ENCODE data around the gene C19orf53.
"Not testable (repeated sequence)": the region's sequence is repeated elsewhere in the genome, so short reads cannot be mapped to it uniquely, and the experiment has no call there.

The C19orf53 gene

DNA sequence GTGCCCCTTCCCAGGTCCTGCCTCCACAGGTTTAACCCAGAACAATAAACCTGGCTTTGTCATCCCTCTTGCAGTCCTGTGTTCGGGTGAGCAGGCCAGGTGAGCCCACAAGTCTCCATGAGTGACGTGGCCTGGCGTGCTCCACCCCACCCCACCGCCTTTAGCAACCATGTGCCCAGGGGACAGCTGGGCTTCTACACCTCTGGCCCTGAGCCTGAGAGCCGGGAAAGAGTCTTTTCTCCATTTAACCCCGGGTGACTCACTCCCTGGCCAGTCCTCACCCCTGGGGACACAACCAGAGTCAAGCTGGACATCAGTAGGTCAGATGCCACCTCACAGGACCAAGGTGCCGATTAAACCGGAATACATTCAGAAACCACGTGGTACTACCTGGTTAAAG, 4.1 kb downstream of the C19orf53 start:
- Mint-ChIP-seq H3K36me3 (ENCODE audit: low read depth) (peaks cover 15% of the 10 kb centered on the region), H3K9me3 (no peaks in the 10 kb centered on the region), H3K4me1 (ENCODE audit: low read depth) (peaks cover 19% of the 10 kb centered on the region), H3K27me3 (ENCODE audit: low read depth) (no peaks in the 10 kb centered on the region), H3K27ac (no peak overlapping the region), H3K4me3 (no peak overlapping the region)

DNA sequence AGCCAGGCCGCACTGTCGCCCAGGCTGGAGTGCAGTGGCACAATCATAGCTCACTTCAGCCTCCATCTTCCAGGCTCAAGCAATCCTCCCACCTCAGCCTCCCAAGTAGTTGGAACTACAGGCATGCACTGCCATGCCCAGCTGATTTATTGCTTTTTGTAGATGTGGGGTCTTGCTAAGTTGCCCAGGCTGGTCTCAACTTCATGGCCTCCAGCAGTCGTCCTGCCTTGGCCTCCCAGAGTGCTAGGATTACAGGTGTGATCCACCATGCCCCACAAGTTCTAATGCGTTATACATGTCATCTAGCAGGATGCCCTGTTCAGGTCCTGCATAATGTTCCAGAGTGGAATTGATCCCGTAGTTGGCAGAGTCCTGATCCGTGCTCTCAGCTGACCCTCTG, 4.6 kb downstream of the C19orf53 start:
- no peaks in the 10 kb centered on the region for H3K27me3 Mint-ChIP-seq (ENCODE audit: low read depth)
- no peak overlapping the region for H3K4me3 Mint-ChIP-seq
- no peak overlapping the region for H3K27ac Mint-ChIP-seq
- peaks cover 19% of the 10 kb centered on the region for H3K4me1 Mint-ChIP-seq (ENCODE audit: low read depth)
- H3K9me3 Mint-ChIP-seq = no peaks in the 10 kb centered on the region
- H3K36me3 Mint-ChIP-seq (ENCODE audit: low read depth) = peaks cover 15% of the 10 kb centered on the region

DNA sequence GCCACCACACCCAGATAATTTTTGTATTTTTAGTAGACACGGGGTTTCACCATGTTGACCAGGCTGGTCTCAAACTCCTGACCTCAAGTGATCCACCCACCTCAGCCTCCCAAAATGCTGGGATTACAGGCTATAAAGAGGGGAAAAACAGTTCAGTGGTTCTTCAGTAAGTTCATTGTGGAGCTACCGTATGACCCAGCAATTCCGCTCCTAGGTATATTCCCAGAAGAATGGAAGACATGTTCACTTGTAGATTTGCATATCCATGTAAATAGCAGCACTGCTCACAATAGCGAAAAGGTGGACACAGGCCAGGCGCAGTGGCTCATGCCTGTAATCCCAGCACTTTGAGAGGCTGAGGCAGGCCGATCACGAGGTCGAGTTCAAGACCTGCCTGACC, 5.5 kb downstream of the C19orf53 start:
- H3K4me1 Mint-ChIP-seq (ENCODE audit: low read depth) = peaks cover 16% of the 10 kb centered on the region
- H3K27ac Mint-ChIP-seq; H3K27me3 Mint-ChIP-seq (ENCODE audit: low read depth); H3K4me3 Mint-ChIP-seq; H3K9me3 Mint-ChIP-seq: not testable (repeated sequence)
- H3K36me3 Mint-ChIP-seq (ENCODE audit: low read depth) = peaks cover 12% of the 10 kb centered on the region

DNA sequence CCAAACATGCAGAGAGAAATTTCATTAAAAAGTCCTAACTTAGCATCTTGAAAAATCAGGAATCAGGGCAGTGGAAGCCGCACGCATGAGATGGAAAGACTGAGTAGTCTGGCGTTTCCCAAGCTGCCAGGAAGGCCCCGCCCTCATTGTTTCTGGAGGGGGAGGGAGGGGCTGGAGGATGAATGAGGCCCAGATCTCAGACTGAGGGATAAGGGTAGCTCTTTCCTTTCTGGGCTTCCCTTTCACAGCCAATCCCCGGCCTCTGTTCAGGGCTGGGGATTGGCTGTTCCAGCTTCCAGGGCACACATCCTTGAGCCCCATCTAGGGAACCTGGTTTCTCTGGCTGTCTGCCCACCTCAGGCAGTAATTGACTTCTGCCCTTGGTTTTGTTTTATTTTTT, 7.3 kb downstream of the C19orf53 start:
- Mint-ChIP-seq H3K27me3 (ENCODE audit: low read depth) (no peaks in the 10 kb centered on the region), H3K4me1 (ENCODE audit: low read depth) (peaks cover 10% of the 10 kb centered on the region), H3K36me3 (ENCODE audit: low read depth) (peaks cover 4% of the 10 kb centered on the region), H3K27ac (no peak overlapping the region), H3K4me3 (no peak overlapping the region), H3K9me3 (no peaks in the 10 kb centered on the region)

DNA sequence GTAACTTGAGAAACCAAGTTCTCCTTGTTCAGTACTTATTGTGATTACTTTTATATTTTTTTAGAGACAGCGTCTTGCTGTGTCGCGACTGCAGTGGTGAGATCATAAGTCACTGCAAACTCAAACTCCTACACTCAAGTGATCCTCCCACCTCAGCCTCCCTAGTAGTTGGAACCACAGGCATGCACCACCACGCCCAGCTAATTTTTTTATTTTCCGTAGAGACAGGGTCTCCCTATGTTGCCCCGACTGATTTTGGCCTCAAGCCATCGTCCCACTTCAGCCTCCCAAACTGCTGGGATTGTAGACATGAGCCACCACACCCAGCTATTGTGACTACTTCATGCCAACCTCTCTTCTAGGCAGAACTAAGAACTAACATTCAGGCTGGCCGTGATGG, 8.3 kb downstream of the C19orf53 start:
- Mint-ChIP-seq H3K27me3 (ENCODE audit: low read depth) (no peaks in the 10 kb centered on the region), H3K9me3 (no peaks in the 10 kb centered on the region), H3K27ac (no peak overlapping the region), H3K4me3 (no peak overlapping the region), H3K36me3 (ENCODE audit: low read depth) (peaks cover 2% of the 10 kb centered on the region), H3K4me1 (ENCODE audit: low read depth) (peaks cover 8% of the 10 kb centered on the region)

DNA sequence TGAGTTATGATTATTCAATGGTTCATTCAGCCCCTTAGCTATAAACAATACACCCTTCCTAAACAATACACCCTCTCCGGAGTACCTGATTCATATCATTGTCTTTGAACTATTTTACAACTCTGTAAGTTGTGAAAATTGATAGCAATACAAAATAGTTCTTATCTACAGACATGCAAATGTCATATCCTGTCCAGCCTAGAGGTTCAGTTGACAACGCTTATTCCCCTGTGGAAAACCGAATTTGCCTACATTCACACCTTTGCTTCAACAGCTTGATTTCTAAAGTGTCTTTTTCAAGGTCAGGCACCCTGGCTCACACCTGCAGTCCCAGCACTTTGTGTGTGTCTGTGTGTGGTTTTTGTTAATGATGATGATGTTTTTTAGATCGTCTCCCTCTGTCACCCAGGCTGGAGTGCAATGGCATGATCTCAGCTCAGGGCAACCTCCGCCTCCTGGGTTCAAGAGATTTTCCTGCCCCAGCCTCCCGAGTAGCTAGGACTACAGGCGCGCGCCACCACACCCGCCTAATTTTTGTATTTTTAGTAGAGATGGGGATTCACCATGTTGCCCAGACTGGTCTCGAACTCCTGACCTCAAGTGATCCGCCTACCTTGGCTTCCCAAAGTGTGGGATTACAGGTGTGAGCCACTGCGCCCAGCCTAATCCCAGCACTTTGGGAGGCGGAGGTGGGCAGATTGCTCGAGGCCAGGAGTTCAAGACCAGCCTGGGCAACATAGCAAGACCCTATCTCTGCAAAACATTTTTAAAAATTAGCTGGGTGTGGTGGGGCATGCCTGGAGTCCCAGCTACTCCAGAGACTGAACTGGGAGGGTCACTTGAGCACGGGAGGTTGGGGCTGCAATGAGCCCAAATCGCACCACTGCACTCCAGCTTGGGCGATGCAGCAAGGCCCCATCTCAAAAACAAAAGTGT, 9.6 kb downstream of the C19orf53 start:
- Mint-ChIP-seq H3K4me1 (ENCODE audit: low read depth) (peaks cover 14% of the 10 kb centered on the region), H3K27ac (no peak overlapping the region), H3K4me3 (no peak overlapping the region), H3K36me3 (ENCODE audit: low read depth) (no peaks in the 10 kb centered on the region), H3K9me3 (no peaks in the 10 kb centered on the region), H3K27me3 (ENCODE audit: low read depth) (no peaks in the 10 kb centered on the region)

DNA sequence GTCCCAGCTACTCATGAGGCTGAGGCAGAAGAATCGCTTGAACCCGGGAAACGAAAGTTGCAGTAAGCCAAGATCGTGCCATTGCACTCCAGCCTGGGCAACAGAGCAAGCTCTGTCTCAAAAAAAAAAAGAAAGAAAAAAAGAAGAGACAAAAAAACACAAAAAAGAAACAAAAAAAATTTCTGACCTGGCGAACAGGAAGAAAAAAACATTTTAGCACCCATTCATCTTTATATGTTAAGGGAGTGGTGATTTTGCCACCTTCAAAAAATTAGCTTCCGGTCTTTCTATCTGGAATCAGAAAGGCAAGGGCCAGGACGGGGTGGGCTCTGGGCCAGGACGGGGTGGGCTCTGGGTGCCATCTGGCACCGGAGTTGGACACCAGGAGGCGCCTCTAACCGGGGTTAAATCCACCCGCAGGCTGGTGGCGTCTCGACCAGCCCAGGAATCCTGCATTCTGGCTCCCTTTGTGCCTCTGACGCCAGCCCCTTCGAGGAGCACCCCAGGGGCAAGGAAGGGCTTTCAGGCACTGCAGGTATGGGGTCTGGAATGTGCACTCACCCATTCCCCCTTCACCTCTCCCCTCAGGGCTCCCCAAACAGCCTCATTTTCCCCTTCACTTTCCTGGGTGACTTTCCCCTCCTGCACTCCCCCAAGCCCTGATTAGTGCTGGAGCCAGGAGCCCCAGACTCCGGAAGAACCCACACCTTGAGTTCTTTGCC, 10.6 kb downstream of the C19orf53 start:
- H3K4me1 Mint-ChIP-seq (ENCODE audit: low read depth) = peaks cover 17% of the 10 kb centered on the region
- H3K36me3 Mint-ChIP-seq (ENCODE audit: low read depth) = no peaks in the 10 kb centered on the region
- H3K9me3 Mint-ChIP-seq = no peaks in the 10 kb centered on the region
- H3K27me3 Mint-ChIP-seq (ENCODE audit: low read depth) = no peaks in the 10 kb centered on the region
- H3K4me3 Mint-ChIP-seq = peak overlapping the region; percentile 31
- H3K27ac Mint-ChIP-seq = peak overlapping the region; percentile 63

DNA sequence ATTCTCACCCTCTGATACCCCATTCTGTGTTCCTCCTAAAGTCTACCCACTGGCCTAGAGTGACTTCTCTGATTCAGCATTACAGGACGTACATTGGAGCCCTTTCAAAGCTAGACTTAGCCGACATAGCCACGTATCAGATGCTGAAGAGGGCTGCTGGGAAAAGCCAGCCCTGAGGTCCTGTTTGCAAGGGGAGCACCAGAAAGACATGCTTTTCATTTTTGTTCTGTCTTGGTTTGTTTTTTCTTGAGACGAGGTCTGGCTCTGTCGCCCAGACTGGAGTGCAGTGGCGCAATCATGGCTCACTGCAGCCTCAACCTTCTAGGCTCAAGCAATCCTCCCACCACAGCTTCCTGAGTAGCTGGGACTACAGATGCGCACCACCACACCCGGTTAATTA, 14.7 kb downstream of the C19orf53 start:
- H3K36me3 Mint-ChIP-seq (ENCODE audit: low read depth) = no peaks in the 10 kb centered on the region
- no peaks in the 10 kb centered on the region for H3K27me3 Mint-ChIP-seq (ENCODE audit: low read depth)
- peak overlapping the region; percentile 86 for H3K27ac Mint-ChIP-seq
- no peaks in the 10 kb centered on the region for H3K9me3 Mint-ChIP-seq
- H3K4me1 Mint-ChIP-seq (ENCODE audit: low read depth) = peaks cover 25% of the 10 kb centered on the region
- peak overlapping the region; percentile 14 for H3K4me3 Mint-ChIP-seq

DNA sequence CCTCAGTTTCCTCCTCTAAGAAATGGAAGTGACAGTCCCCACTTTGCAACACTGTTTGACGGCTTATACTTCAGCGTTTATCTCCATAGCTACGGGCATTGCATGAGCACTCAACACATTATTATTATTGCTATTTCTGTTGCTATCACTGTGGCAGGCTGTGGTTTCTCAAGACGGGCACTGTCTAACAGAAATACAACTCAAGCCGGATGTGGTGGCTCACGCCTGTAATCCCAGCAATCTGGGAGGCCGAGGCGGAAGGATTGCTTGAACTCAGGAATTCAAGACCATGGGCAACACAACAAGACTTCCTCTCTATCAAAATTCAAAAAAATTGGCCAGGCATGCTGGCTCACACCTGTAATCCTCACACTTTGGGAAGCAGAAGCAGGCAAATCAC, 16.1 kb downstream of the C19orf53 start:
- Mint-ChIP-seq H3K27me3 (ENCODE audit: low read depth) (no peaks in the 10 kb centered on the region), H3K36me3 (ENCODE audit: low read depth) (no peaks in the 10 kb centered on the region), H3K27ac (peak overlapping the region; percentile 52), H3K4me1 (ENCODE audit: low read depth) (peaks cover 26% of the 10 kb centered on the region), H3K9me3 (no peaks in the 10 kb centered on the region), H3K4me3 (no peak overlapping the region)

DNA sequence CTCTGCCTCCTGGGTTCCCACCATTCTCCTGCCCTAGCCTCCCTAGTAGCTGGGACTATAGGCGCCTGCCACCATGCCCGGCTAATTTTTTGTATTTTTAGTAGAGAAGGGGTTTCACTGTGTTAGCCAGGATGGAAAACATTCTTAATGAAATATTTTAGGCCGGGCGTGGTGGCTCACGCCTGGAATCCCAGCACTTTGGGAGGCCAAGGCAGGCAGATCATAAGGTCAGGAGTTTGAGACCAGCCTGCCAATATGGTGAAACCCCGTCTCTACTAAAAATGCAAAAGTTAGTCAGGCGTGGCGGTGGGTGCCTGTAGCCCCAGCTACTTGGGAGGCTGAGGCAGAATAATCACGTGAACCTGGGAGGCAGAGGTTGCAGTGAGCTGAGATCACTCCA, 19.1 kb downstream of the C19orf53 start:
- peaks cover 34% of the 10 kb centered on the region for H3K4me1 Mint-ChIP-seq (ENCODE audit: low read depth)
- not testable (repeated sequence) for H3K9me3 Mint-ChIP-seq; H3K27me3 Mint-ChIP-seq (ENCODE audit: low read depth); H3K36me3 Mint-ChIP-seq (ENCODE audit: low read depth); H3K4me3 Mint-ChIP-seq; H3K27ac Mint-ChIP-seq

DNA sequence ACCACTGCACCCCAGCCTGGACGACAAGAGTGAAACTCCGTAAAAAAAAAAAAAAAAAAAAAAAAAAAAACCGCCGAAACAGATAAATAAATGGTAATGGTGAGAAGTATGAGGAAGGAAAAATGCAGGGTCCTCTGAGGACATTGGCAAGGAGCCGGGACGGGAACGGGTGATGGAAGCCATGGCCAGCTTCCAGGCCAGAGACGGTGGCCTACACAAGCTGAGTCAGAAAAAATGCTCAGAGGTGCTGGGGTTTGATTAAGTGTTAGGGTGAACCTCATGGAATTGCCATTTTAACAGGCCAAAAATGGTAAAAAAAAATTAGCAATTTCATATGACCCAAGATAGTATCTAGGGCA, 20.1 kb downstream of the C19orf53 start:
- H3K27ac Mint-ChIP-seq = peak overlapping the region; percentile 75
- no peaks in the 10 kb centered on the region for H3K27me3 Mint-ChIP-seq (ENCODE audit: low read depth)
- H3K4me3 Mint-ChIP-seq = peak overlapping the region; percentile 97
- peaks cover 29% of the 10 kb centered on the region for H3K4me1 Mint-ChIP-seq (ENCODE audit: low read depth)
- H3K36me3 Mint-ChIP-seq (ENCODE audit: low read depth) = no peaks in the 10 kb centered on the region
- no peaks in the 10 kb centered on the region for H3K9me3 Mint-ChIP-seq

DNA sequence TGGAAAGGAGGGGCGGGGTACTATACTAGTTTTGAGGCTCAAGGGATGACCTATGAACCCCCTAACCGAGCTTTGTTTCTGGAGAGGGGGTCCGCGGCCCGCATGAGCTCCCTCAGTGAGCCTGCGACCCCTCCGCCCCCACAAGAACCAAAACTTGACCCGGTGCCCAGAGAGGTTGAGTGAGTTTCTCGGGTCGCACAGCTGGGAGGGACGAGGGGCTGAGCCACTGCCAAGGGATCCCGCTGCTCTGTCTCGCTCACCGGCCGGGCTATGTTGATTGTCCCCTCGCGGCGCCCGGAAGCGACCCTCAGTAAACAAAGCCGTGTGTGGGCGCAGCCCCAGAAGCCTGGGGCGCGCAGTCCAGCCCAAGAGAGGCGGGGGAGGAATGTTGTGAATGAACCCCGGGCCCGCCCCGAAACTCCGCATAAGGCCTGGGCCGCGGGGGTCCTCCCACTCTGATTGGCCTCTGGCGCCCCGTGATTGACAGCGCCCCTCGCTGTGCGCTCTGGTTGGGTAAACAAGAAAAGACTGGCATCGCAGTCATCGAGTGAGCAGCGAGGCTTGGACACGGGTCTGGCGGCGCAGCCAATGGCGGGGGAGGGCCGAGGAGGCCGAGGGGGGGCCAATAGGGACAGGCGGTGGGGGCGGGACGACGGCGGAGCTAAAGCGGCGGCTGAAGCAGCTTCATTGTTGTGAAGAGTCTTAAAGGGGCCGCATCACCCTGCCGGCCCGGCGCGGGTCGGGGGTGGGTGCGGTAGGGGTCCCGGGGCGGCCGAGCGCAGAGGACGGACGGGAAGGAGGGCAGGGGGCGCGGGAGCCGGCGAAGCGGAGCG, 20.7 kb downstream of the C19orf53 start, which contains the start of gene ZSWIM4:
ZSWIM4 (plus strand) TSS at position 687 of the 833 bp plus-strand sequence. CDS start 206 bp downstream, outside the sequence.
- Mint-ChIP-seq H3K27ac (peak within 1 kb of the TSS; percentile 96), H3K27me3 (ENCODE audit: low read depth) (no peaks in the 10 kb centered on the region), H3K9me3 (no peaks in the 10 kb centered on the region), H3K36me3 (ENCODE audit: low read depth) (no peaks in the 10 kb centered on the region), H3K4me1 (ENCODE audit: low read depth) (peaks cover 28% of the 10 kb centered on the region), H3K4me3 (peak within 1 kb of the TSS; percentile 97)

DNA sequence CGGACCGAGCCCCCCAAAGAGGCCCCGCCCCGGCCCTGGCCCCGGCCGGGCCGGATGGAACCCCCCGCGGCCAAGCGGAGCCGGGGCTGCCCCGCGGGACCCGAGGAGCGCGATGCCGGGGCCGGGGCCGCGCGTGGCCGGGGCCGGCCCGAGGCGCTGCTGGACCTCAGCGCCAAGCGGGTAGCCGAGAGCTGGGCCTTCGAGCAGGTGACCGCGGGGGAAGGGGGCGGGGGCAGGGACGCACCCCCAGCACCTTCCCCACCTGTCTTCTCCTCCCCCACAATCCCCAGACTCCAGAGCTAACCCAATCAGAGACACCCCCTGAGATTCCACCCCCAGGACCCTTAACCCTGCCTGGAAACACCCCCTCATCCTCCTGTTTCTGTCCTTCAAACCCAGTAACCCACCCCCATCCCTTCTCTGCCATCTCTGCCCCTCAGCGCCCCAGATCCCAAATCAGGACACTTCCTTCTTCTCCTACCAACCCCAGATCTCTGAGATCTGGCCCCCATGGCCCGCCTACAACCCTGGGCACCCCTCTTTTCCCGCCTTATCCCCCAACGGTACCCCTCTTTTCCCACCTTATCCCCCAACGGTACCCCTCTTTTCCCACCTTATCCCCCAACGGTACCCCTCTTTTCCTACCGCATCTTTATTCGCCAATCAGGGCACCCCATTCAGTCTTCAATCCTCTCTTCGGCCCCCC, 21.5 kb downstream of the C19orf53 start:
- H3K4me3 Mint-ChIP-seq = peak overlapping the region; percentile 90
- H3K27ac Mint-ChIP-seq = peak overlapping the region; percentile 83
- H3K27me3 Mint-ChIP-seq (ENCODE audit: low read depth) = no peaks in the 10 kb centered on the region
- H3K4me1 Mint-ChIP-seq (ENCODE audit: low read depth) = peaks cover 23% of the 10 kb centered on the region
- H3K36me3 Mint-ChIP-seq (ENCODE audit: low read depth) = no peaks in the 10 kb centered on the region
- no peaks in the 10 kb centered on the region for H3K9me3 Mint-ChIP-seq

Data from T-helper 1 cell treated with Interleukin-12 subunit alpha and Interleukin-12 subunit beta and Interleukin-4 antibody, amounts not matched to agents 30 μg/mL and 1 μg/mL, for 36 hours (primary cell).